Stimulated activated naive CD8-positive, alpha-beta T cell treated with anti-CD3 and anti-CD28 coated beads, Interleukin-15, amount 100 ng/mL, for 72 hours (primary cell): ENCODE data around the gene DMD.
"Not testable (repeated sequence)": the region's sequence is repeated elsewhere in the genome, so short reads cannot be mapped to it uniquely, and the experiment has no call there.

Source experiments
- ATAC-seq: fragments of 150-1000 bp; cut with Tn5 transposase; 2 replicates; pipeline ENCODE4 v1.10.0; 2021; ENCODE audit warnings: mild to moderate bottlenecking, moderate library complexity
- DNase-seq, 2 donors: peaks; one replicate each; pipeline ENCODE4 v3.0.0; 2021 to 2022
- H3K27ac Mint-ChIP-seq, 2 donors: one replicate each; pipeline ENCODE4 v1.8.0; 2022; ENCODE audit warnings: mild to moderate bottlenecking in 2 of 2, mixed read lengths in 2 of 2, moderate library complexity in 2 of 2
- H3K27me3 Mint-ChIP-seq: one replicate; pipeline ENCODE4 v1.8.0; 2022; ENCODE audit warnings: mixed read lengths
- H3K4me1 Mint-ChIP-seq: one replicate; pipeline ENCODE4 v1.8.0; 2022; ENCODE audit warnings: mild to moderate bottlenecking, mixed read lengths
- H3K4me3 Mint-ChIP-seq, 2 donors: one replicate each; pipeline ENCODE4 v1.8.0; 2022; ENCODE audit warnings: mild to moderate bottlenecking in 2 of 2, mixed read lengths in 2 of 2, moderate library complexity in 1 of 2
- H3K9me3 Mint-ChIP-seq, 2 donors: one replicate each; pipeline ENCODE4 v1.8.0; 2022; ENCODE audit warnings: mixed read lengths in 2 of 2

DMD gene

DNA sequence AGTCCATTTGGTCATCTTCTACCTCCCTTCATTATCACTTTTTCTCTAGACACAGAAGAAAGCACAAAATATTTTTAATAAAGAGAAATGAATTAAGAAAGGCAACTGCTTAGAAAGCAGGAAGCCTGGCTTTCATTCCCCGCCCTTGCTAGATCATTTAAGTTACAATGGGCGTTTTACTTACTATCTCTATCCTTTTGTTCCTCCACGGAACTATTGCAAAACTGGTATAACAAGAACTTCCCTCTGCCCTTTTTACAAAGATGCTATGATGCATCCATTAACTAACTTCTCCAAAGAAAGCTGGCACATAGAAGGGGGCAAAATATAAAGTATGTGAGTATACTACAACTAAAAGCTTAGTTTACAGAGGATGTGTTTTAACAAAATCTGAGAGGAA is 1705.0 kb downstream of the DMD start:
- Mint-ChIP-seq H3K9me3 (no peaks in the 10 kb centered on the region), H3K27me3 (no peaks in the 10 kb centered on the region), H3K4me3 (no peak overlapping the region), H3K27ac (no peak overlapping the region), H3K4me1 (no peaks in the 10 kb centered on the region)
- no peak for ATAC-seq
- DNase-seq: no peak

DNA sequence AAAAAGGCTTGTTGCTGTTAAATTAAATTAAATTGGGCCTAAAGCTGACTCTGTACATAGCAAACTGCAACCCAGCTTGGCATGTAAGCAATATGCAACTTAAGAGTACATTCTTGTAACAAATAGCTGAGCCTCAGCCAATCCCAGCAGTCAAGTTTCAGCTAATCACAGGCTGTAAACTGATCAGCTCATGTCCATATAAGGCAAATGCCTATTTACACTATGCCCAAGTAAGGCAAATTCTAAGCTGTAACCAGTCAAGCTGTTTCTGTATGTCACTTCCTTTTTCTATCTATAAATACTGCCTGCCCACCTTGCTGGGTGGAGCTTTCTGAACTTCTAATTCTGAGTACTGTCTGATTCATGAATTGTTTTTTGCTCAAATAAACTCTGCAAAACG is 1710.4 kb downstream of the DMD start:
- ATAC-seq: no peak

GRCh38 chrX:31499109-31499508 is 1712.2 kb downstream of the DMD start:
- no peak for DNase-seq
- H3K9me3 Mint-ChIP-seq: no peaks in the 10 kb centered on the region

More for the DNA sequence above, 1710.4 kb downstream of the DMD start:
- no peaks in the 10 kb centered on the region for H3K27me3 Mint-ChIP-seq
- no peak overlapping the region for H3K4me3 Mint-ChIP-seq
- no peak overlapping the region for H3K27ac Mint-ChIP-seq
- no peaks in the 10 kb centered on the region for H3K4me1 Mint-ChIP-seq
- no peaks in the 10 kb centered on the region for H3K9me3 Mint-ChIP-seq
- DNase-seq: no peak

GRCh38 chrX:31497086-31497485 is 1714.3 kb downstream of the DMD start:
- Mint-ChIP-seq H3K4me3 (no peak overlapping the region), H3K4me1 (no peaks in the 10 kb centered on the region), H3K27ac (no peak overlapping the region), H3K27me3 (no peaks in the 10 kb centered on the region), H3K9me3 (no peaks in the 10 kb centered on the region)
- no peak for ATAC-seq
- DNase-seq: no peak

More at GRCh38 chrX:31499109-31499508, 1712.2 kb downstream of the DMD start:
- Mint-ChIP-seq H3K4me1 (no peaks in the 10 kb centered on the region), H3K4me3 (no peak overlapping the region), H3K27me3 (no peaks in the 10 kb centered on the region), H3K27ac (no peak overlapping the region)
- no peak for ATAC-seq

DNA sequence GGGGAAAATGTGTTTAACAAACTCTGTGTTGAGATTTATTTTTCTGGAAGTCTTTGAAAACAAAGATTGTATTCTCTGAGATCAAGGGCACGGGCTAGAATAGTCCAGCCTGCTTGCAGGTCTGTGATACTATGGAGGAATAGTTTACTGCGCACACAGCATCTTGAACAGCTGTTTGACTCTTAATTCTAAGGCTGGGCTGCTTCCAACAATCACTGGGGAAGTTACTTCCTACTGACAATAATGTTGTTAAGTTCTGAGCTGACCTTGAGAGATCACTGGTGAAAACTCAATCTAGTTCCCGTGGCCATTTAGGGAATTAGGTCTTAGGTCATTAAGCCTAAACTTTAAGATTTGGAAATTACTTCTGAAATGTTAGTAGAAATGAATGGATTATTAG is 1723.4 kb downstream of the DMD start:
- Mint-ChIP-seq H3K27ac (no peak overlapping the region), H3K4me1 (no peaks in the 10 kb centered on the region), H3K4me3 (no peak overlapping the region), H3K9me3 (no peaks in the 10 kb centered on the region), H3K27me3 (no peaks in the 10 kb centered on the region)
- DNase-seq (no peak), ATAC-seq (no peak)

GRCh38 chrX:31483336-31483735 is 1728.0 kb downstream of the DMD start:
- no peak for ATAC-seq

GRCh38 chrX:31480696-31481095 is 1730.7 kb downstream of the DMD start:
- Mint-ChIP-seq H3K27me3 (no peaks in the 10 kb centered on the region), H3K4me1 (no peaks in the 10 kb centered on the region), H3K27ac (no peak overlapping the region), H3K9me3 (peaks cover 0 to 6% of the 10 kb centered on the region in 2 donors), H3K4me3 (no peak overlapping the region)
- DNase-seq (no peak), ATAC-seq (no peak)

More at GRCh38 chrX:31483336-31483735, 1728.0 kb downstream of the DMD start:
- H3K27ac Mint-ChIP-seq: no peak overlapping the region
- DNase-seq: no peak
- no peaks in the 10 kb centered on the region for H3K4me1 Mint-ChIP-seq
- H3K9me3 Mint-ChIP-seq: peaks cover 0 to 6% of the 10 kb centered on the region in 2 donors
- no peak overlapping the region for H3K4me3 Mint-ChIP-seq
- H3K27me3 Mint-ChIP-seq: no peaks in the 10 kb centered on the region

DNA sequence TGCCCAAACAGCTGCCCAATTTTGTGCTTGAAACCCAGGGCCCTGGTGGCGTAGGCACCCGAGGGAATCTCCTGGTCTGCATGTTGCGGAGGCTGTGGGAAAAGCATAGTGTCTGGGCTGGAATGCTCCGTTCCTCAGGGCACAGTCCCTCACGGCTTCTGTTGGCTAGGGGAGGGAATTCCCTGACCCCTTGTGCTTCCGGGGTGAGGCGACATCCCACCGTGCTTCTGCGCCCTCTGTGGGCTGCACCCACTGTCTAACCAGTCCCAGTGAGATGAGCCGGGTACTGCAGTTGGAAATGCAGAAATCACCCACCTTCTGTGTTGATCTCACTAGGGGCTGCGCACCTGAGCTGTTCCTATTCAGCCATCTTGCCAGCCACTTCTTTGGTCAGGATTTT is 1740.1 kb downstream of the DMD start:
- DNase-seq (no peak), ATAC-seq (no peak)
- Mint-ChIP-seq H3K27me3 (no peaks in the 10 kb centered on the region), H3K9me3 (peaks cover 0 to 6% of the 10 kb centered on the region in 2 donors), H3K4me3 (no peak overlapping the region), H3K4me1 (no peaks in the 10 kb centered on the region), H3K27ac (no peak overlapping the region)

DNA sequence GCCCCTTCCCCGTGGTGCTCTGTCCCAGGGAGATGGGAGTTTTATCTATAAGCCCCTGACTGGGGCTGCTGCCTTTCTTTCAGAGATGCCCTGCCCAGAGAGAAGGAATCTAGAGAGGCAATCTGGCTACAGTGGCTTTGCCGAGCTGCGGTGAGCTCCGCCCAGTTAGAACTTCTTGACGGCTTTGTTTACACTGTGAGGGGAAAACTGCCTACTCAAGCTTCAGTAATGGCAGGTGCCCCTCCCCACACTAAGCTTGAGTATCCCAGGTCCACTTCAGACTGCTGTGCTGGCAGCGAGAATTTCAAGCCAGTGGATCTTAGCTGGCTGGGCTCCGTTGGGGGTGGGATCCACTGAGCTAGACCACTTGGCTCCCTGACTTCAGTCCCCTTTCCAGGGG is 1740.6 kb downstream of the DMD start:
- not testable (repeated sequence) for DNase-seq, H3K4me1 Mint-ChIP-seq, H3K9me3 Mint-ChIP-seq, H3K4me3 Mint-ChIP-seq, H3K27me3 Mint-ChIP-seq, H3K27ac Mint-ChIP-seq, ATAC-seq

DNA sequence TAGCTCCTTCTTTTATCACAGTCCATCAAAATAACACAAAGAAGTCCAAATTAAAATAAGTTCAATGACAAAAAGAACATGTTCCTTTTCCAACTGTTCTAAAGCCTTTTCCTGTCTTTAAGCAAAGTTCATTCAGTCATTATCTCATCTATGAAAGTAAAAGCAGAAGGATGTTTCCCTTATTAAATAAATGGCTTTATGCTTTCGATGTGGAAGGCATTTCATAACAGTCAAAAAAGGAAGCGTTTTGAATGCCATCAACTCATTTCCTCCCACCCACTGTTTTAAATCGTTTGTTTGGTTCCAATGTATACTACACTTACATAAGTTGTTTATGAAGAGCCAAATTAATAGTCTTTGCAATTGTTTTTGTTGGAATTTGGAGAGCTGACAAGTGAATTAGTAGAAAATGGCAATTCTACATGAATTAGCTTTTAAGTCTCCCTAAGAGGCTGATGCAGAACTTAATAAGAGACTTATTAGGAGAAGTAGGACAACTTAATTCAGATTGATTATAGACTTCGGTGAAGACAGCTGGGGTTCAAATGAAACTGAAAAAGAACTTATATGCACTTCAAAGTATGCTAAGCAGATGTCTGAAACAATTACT is 1746.9 kb downstream of the DMD start:
- no peak overlapping the region for H3K27ac Mint-ChIP-seq
- DNase-seq (no peak), ATAC-seq (no peak)
- no peaks in the 10 kb centered on the region for H3K27me3 Mint-ChIP-seq
- no peaks in the 10 kb centered on the region for H3K4me1 Mint-ChIP-seq
- H3K4me3 Mint-ChIP-seq: no peak overlapping the region
- H3K9me3 Mint-ChIP-seq: peaks cover 0 to 6% of the 10 kb centered on the region in 2 donors

GRCh38 chrX:31461266-31461665 is 1750.1 kb downstream of the DMD start:
- Mint-ChIP-seq H3K4me3 (no peak overlapping the region), H3K4me1 (no peaks in the 10 kb centered on the region), H3K9me3 (no peaks in the 10 kb centered on the region), H3K27ac (no peak overlapping the region), H3K27me3 (no peaks in the 10 kb centered on the region)
- no peak for ATAC-seq
- no peak for DNase-seq

GRCh38 chrX:31459361-31459760 is 1752.0 kb downstream of the DMD start:
- ATAC-seq (no peak), DNase-seq (no peak)
- Mint-ChIP-seq H3K4me3 (no peak overlapping the region), H3K27me3 (no peaks in the 10 kb centered on the region), H3K27ac (no peak overlapping the region), H3K4me1 (no peaks in the 10 kb centered on the region), H3K9me3 (no peaks in the 10 kb centered on the region)

GRCh38 chrX:31449965-31450364 is 1761.4 kb downstream of the DMD start:
- Mint-ChIP-seq H3K4me3 (no peak overlapping the region), H3K9me3 (no peaks in the 10 kb centered on the region), H3K27me3 (no peaks in the 10 kb centered on the region), H3K4me1 (peaks cover 6% of the 10 kb centered on the region), H3K27ac (no peak overlapping the region)
- DNase-seq (no peak), ATAC-seq (no peak)

GRCh38 chrX:31449081-31449480 is 1762.3 kb downstream of the DMD start:
- Mint-ChIP-seq H3K9me3 (no peaks in the 10 kb centered on the region), H3K4me3 (no peak overlapping the region), H3K27me3 (no peaks in the 10 kb centered on the region), H3K4me1 (peaks cover 6% of the 10 kb centered on the region), H3K27ac (no peak overlapping the region)
- ATAC-seq: no peak
- DNase-seq: no peak

DNA sequence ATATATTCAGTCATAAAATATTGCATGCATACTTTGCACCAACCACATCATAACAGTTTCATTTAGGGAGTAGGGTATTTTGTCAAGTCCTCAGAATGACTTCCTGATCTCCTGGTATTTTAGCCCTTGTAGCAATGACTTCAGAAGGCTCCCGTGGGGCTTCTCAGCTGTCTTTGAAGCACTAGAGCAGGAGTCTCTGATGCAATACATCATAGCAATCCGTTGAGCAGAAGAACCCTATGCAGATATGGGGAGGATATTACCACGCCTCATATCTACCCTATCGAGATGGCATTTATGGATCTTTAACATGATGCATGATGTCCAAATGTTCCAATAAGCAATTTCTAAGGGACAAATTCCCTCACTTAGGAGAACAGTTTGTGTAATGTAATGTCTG is 1765.8 kb downstream of the DMD start:
- Mint-ChIP-seq H3K27me3 (no peaks in the 10 kb centered on the region), H3K27ac (no peak overlapping the region), H3K4me1 (peaks cover 2% of the 10 kb centered on the region), H3K9me3 (no peaks in the 10 kb centered on the region), H3K4me3 (no peak overlapping the region)
- ATAC-seq (no peak), DNase-seq (no peak)

GRCh38 chrX:31443654-31444053 is 1767.7 kb downstream of the DMD start:
- no peak overlapping the region for H3K4me3 Mint-ChIP-seq
- H3K27ac Mint-ChIP-seq: no peak overlapping the region
- no peak for ATAC-seq

GRCh38 chrX:31440546-31440945 is 1770.8 kb downstream of the DMD start:
- H3K27me3 Mint-ChIP-seq: no peaks in the 10 kb centered on the region
- H3K27ac Mint-ChIP-seq: no peak overlapping the region
- no peak overlapping the region for H3K4me3 Mint-ChIP-seq
- H3K4me1 Mint-ChIP-seq: no peaks in the 10 kb centered on the region
- DNase-seq: no peak
- H3K9me3 Mint-ChIP-seq: no peaks in the 10 kb centered on the region
- ATAC-seq: no peak

More at GRCh38 chrX:31443654-31444053, 1767.7 kb downstream of the DMD start:
- H3K4me1 Mint-ChIP-seq: no peaks in the 10 kb centered on the region
- H3K27me3 Mint-ChIP-seq: no peaks in the 10 kb centered on the region
- DNase-seq: no peak
- H3K9me3 Mint-ChIP-seq: no peaks in the 10 kb centered on the region
